Measurements from ENCODE around the gene RPF1.

The RPF1 gene

DNA sequence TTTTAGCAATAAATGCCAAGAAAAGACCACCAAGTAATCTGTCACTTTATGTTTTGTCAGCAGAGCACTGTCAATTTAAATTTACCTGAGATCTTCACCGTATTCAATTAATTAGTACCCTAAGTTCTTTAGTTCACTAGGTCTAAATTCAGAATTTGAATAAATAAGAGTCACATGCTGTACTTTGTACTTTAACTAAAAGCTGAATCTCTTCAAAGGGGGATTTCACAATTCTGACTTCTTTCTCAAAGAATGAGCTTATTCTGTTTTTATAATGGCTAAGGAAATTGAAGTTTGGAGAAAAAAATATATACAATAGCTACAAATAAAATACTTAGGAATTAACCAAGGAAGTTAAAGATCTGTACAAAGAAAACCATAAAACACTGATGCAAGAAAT is 29.4 kb downstream of the RPF1 start:
- Histone ChIP-seq H3K4me3 (ENCODE audit: severe bottlenecking) (no peak overlapping the region), H3K9me3 (ENCODE audit: severe bottlenecking) (no peaks in the 10 kb centered on the region), H3K27ac (ENCODE audit: poor library complexity, severe bottlenecking) (no peak overlapping the region), H3K4me1 (ENCODE audit: insufficient read depth, poor library complexity, severe bottlenecking) (peaks cover 9% of the 10 kb centered on the region), H3K36me3 (ENCODE audit: low read depth) (no peaks in the 10 kb centered on the region), H3K27me3 (ENCODE audit: insufficient read depth, poor library complexity, severe bottlenecking) (no peaks in the 10 kb centered on the region)
- DNase-seq (ENCODE audit: low spot score) (no peak), ATAC-seq (ENCODE audit: low read depth) (no peak)
- TF ChIP-seq, protein P1, sequence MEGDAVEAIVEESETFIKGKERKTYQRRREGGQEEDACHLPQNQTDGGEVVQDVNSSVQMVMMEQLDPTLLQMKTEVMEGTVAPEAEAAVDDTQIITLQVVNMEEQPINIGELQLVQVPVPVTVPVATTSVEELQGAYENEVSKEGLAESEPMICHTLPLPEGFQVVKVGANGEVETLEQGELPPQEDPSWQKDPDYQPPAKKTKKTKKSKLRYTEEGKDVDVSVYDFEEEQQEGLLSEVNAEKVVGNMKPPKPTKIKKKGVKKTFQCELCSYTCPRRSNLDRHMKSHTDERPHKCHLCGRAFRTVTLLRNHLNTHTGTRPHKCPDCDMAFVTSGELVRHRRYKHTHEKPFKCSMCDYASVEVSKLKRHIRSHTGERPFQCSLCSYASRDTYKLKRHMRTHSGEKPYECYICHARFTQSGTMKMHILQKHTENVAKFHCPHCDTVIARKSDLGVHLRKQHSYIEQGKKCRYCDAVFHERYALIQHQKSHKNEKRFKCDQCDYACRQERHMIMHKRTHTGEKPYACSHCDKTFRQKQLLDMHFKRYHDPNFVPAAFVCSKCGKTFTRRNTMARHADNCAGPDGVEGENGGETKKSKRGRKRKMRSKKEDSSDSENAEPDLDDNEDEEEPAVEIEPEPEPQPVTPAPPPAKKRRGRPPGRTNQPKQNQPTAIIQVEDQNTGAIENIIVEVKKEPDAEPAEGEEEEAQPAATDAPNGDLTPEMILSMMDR (IDR thresholded peaks at IDR 0.05; ENCODE audit: poor library complexity, severe bottlenecking): no peak

DNA sequence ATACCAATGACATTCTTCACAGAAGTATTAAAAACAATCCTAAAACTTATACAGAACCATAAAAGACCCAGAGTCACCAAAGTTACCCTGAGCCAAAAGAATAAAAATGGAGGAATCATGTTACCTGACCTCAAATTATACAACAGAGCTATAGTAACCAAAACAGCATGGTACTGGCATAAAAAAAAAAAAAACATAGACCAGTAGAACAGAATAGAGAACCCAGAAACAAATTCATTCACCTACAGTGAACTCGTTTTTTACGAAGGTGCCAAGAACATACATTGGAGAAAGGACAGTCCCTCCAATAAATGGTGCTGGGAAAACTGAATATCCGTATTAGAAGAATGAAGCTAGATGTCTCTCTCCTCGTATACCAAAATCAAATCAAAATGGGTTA is 30.0 kb downstream of the RPF1 start:
- Histone ChIP-seq H3K4me3 (ENCODE audit: severe bottlenecking) (no peak overlapping the region), H3K27ac (ENCODE audit: poor library complexity, severe bottlenecking) (no peak overlapping the region), H3K4me1 (ENCODE audit: insufficient read depth, poor library complexity, severe bottlenecking) (peaks cover 9% of the 10 kb centered on the region), H3K27me3 (ENCODE audit: insufficient read depth, poor library complexity, severe bottlenecking) (no peaks in the 10 kb centered on the region), H3K9me3 (ENCODE audit: severe bottlenecking) (no peaks in the 10 kb centered on the region), H3K36me3 (ENCODE audit: low read depth) (no peaks in the 10 kb centered on the region)
- DNase-seq (ENCODE audit: low spot score): no peak
- TF ChIP-seq, protein P1 (IDR thresholded peaks at IDR 0.05; ENCODE audit: poor library complexity, severe bottlenecking): no peak
- ATAC-seq (ENCODE audit: low read depth): no peak

DNA sequence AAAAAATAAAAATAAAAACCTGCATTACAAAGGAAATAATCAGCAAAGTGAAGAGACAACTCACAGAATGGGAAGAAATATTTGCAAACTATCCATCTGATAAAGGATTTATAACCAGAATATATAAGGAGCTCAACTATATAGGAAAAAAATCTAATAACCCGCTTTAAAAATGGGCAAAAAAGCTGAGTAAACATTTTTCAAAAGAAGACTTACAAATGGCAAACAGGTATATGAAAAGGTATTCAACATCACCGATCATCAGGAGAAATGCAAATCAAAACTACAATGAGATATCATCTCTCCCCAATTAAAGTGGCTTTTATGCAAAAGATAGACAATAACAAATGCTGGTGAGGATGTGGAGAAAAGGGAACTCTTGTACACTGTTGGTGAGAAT is 31.1 kb downstream of the RPF1 start:
- ATAC-seq (ENCODE audit: low read depth) (no peak), DNase-seq (ENCODE audit: low spot score) (no peak)
- no peak overlapping the region for H3K4me3 ChIP-seq (ENCODE audit: severe bottlenecking)
- H3K27me3 ChIP-seq (ENCODE audit: insufficient read depth, poor library complexity, severe bottlenecking): no peaks in the 10 kb centered on the region
- TF ChIP-seq, protein P1 (IDR thresholded peaks at IDR 0.05; ENCODE audit: poor library complexity, severe bottlenecking): no peak
- peaks cover 5% of the 10 kb centered on the region for H3K4me1 ChIP-seq (ENCODE audit: insufficient read depth, poor library complexity, severe bottlenecking)
- H3K9me3 ChIP-seq (ENCODE audit: severe bottlenecking): no peaks in the 10 kb centered on the region
- no peak overlapping the region for H3K27ac ChIP-seq (ENCODE audit: poor library complexity, severe bottlenecking)
- H3K36me3 ChIP-seq (ENCODE audit: low read depth): no peaks in the 10 kb centered on the region

DNA sequence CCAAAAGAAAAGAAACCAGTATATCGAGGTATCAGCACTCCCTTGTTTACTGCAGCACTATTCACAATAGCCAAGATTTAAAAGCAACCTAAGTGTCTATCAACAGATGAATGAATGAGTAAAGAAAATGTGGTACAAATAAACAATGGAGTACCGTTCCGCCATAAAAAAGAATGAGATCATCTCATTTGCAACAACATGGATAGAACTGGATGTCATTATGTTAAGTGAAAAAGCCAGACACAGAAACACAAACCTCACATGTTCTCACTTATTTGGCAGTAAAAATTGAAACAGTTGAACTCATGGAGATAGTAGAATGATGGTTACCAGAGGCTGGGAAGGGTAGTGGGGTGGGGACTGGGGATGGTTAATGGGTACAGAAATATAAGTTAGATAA is 31.6 kb downstream of the RPF1 start:
- TF ChIP-seq, protein P1 (IDR thresholded peaks at IDR 0.05; ENCODE audit: poor library complexity, severe bottlenecking): no peak
- Histone ChIP-seq H3K9me3 (ENCODE audit: severe bottlenecking) (no peaks in the 10 kb centered on the region), H3K4me3 (ENCODE audit: severe bottlenecking) (no peak overlapping the region), H3K27ac (ENCODE audit: poor library complexity, severe bottlenecking) (no peak overlapping the region), H3K4me1 (ENCODE audit: insufficient read depth, poor library complexity, severe bottlenecking) (peaks cover 5% of the 10 kb centered on the region), H3K27me3 (ENCODE audit: insufficient read depth, poor library complexity, severe bottlenecking) (no peaks in the 10 kb centered on the region), H3K36me3 (ENCODE audit: low read depth) (no peaks in the 10 kb centered on the region)
- ATAC-seq (ENCODE audit: low read depth): no peak
- DNase-seq (ENCODE audit: low spot score): no peak

DNA sequence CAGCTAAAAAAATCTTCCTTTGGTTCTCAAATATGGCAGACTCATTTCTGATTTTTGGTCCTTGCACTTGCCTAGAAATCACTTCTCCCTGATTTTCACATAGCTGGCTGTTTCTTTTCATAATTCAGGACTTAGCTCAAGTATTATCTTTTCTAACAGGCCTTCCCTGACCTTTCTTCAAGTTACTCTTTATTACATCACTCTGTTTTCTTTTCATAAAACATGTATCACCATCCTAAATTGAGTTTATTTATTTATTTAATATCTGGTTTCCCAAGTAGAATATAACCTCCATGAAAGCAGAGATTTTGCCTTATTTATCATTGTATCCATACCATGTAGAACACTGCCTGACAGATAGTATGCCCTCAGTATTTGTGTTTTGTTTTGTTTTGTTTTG is 45.5 kb downstream of the RPF1 start:
- H3K27ac ChIP-seq (ENCODE audit: poor library complexity, severe bottlenecking): no peak overlapping the region
- TF ChIP-seq, protein P1 (IDR thresholded peaks at IDR 0.05; ENCODE audit: poor library complexity, severe bottlenecking): no peak
- no peak overlapping the region for H3K4me3 ChIP-seq (ENCODE audit: severe bottlenecking)
- no peaks in the 10 kb centered on the region for H3K4me1 ChIP-seq (ENCODE audit: insufficient read depth, poor library complexity, severe bottlenecking)
- no peaks in the 10 kb centered on the region for H3K9me3 ChIP-seq (ENCODE audit: severe bottlenecking)
- no peak for ATAC-seq (ENCODE audit: low read depth)
- no peaks in the 10 kb centered on the region for H3K36me3 ChIP-seq (ENCODE audit: low read depth)
- H3K27me3 ChIP-seq (ENCODE audit: insufficient read depth, poor library complexity, severe bottlenecking): no peaks in the 10 kb centered on the region
- DNase-seq (ENCODE audit: low spot score): no peak

All from RWPE2 (cell line).